CD4-positive, alpha-beta memory T cell (primary cell): ENCODE measurements around the gene RBM15B. TPM values are rescaled to one million over a fixed set of nuclear protein-coding genes. Genes with fewer than 3 reads are reported as not detected.

ENCODE experiments used
- CTCF ChIA-PET: fragments of 350-600 bp; sonication (Branson Sonifier 250); formaldehyde crosslinking; loops from one replicate; lab custom pipeline; 2021; ENCODE audit warnings: inconsistent platforms; ENCODE audit not compliant: partially characterized antibody; lab: Charles Lee
- POLR2A ChIA-PET: fragments of 350-600 bp; sonication (Branson Sonifier 250); formaldehyde crosslinking; loops from one replicate; lab custom pipeline; 2021; ENCODE audit not compliant: partially characterized antibody; lab: Charles Lee
- DNase-seq, 5 donors: peaks; one replicate each; pipeline versions ENCODE4 v3.0.0 to v3.0.0-alpha.2; 2020 to 2022; ENCODE audit warnings: mixed read lengths in 1 of 5
- H3K27ac ChIP-seq: one replicate; pipeline ENCODE4 v1.7.0; 2013; ENCODE audit warnings: low read depth, low read length
- H3K27me3 ChIP-seq: 2 replicates; pipeline ENCODE4 v1.7.0; 2013; ENCODE audit warnings: mild to moderate bottlenecking, low read length, moderate library complexity; ENCODE audit not compliant: insufficient read depth
- H3K36me3 ChIP-seq: 2 replicates; pipeline ENCODE4 v1.7.0; 2013; ENCODE audit warnings: mild to moderate bottlenecking, low read length, moderate library complexity; ENCODE audit not compliant: insufficient read depth
- H3K4me1 ChIP-seq: 2 replicates; pipeline ENCODE4 v1.7.0; 2013; ENCODE audit warnings: mild to moderate bottlenecking, low read length, moderate library complexity; ENCODE audit not compliant: insufficient read depth
- H3K4me3 ChIP-seq, 2 donors: one replicate each; pipeline ENCODE4 v1.7.0; 2013; ENCODE audit warnings: low read length in 2 of 2, mild to moderate bottlenecking in 1 of 2
- H3K9me3 ChIP-seq, 2 donors: one replicate each; pipeline ENCODE4 v1.7.0; 2013; ENCODE audit warnings: low read length in 2 of 2, control low read depth in 1 of 2; ENCODE audit not compliant: control insufficient read depth in 1 of 2
- H3K27ac Mint-ChIP-seq, 7 donors: one replicate each; pipeline ENCODE4 v1.8.0; 2020 to 2021; ENCODE audit warnings: mixed read lengths in 7 of 7, mild to moderate bottlenecking in 6 of 7, inconsistent platforms in 3 of 7, moderate library complexity in 3 of 7
- H3K27me3 Mint-ChIP-seq, 2 donors: one replicate each; pipeline ENCODE4 v1.8.0; 2020 to 2021; ENCODE audit warnings: mixed read lengths in 2 of 2
- H3K36me3 Mint-ChIP-seq, 2 donors: one replicate each; pipeline ENCODE4 v1.8.0; 2020 to 2021; ENCODE audit warnings: mixed read lengths in 2 of 2, inconsistent platforms in 1 of 2, mild to moderate bottlenecking in 1 of 2
- H3K4me1 Mint-ChIP-seq, 4 donors: one replicate each; pipeline ENCODE4 v1.8.0; 2020 to 2021; ENCODE audit warnings: mixed read lengths in 4 of 4, mild to moderate bottlenecking in 1 of 4
- H3K4me3 Mint-ChIP-seq, 8 donors: one replicate each; pipeline ENCODE4 v1.8.0; 2020 to 2021; ENCODE audit warnings: mixed read lengths in 8 of 8, mild to moderate bottlenecking in 7 of 8, moderate library complexity in 6 of 8, inconsistent platforms in 3 of 8
- H3K9me3 Mint-ChIP-seq, 8 donors: one replicate each; pipeline ENCODE4 v1.8.0; 2020 to 2021; ENCODE audit warnings: mixed read lengths in 8 of 8, mild to moderate bottlenecking in 5 of 8, inconsistent platforms in 3 of 8, moderate library complexity in 1 of 8
- intact Hi-C: fragments of 100-400 bp; cut with micrococcal nuclease; formaldehyde crosslinking; loops from one replicate; pipeline ENCODE4 v1.15.1; 2023
- polyA plus RNA-seq, 2 donors: library from polyadenylated mRNA; unstranded; fragments of 300-500 nt; fragmentation: Illumina TruSeq; gene quantifications; one replicate each; pipeline ENCODE4 v1.2.3, GENCODE V29; 2021
- total RNA-seq, 2 experiments: library from RNA; stranded (reverse); gene quantifications; one replicate each; pipeline ENCODE4 v1.2.3, GENCODE V29; 2021

RBM15B gene
- total and polyA plus RNA-seq, 4 experiments from 2014 or later: 9.9 to 39.9 (median 33.3) TPM

- Mint-ChIP-seq H3K36me3 (no peaks in the 10 kb centered on the region), H3K27ac (no peak overlapping the region), H3K9me3 (no peaks in the 10 kb centered on the region), H3K4me1 (peaks cover 0 to 5% (median 2%) of the 10 kb centered on the region in 4 donors), H3K27me3 (no peaks in the 10 kb centered on the region), H3K4me3 (no peak overlapping the region)
- H3K4me3 ChIP-seq: no peak overlapping the region
- no peaks in the 10 kb centered on the region for H3K27me3 ChIP-seq
- no peak overlapping the region for H3K27ac ChIP-seq
- intact Hi-C loops: no loop called here
- CTCF ChIA-PET: interaction anchor here (1.2 kb wide), 1 partner anchor 383 kb away, joined by 3 read pairs; no protein-coding TSS in a partner anchor
- no peaks in the 10 kb centered on the region for H3K36me3 ChIP-seq
- H3K9me3 ChIP-seq: no peaks in the 10 kb centered on the region
- POLR2A ChIA-PET: no interaction called here
- H3K4me1 ChIP-seq: no peaks in the 10 kb centered on the region
- no peak for DNase-seq
These were observed 36.1 kb upstream of the RBM15B start for GRCh38 chr3:51354731-51355615.

GRCh38 chr3:51355891-51356578, 35.0 kb upstream of the RBM15B start:
- no peaks in the 10 kb centered on the region for H3K27me3 Mint-ChIP-seq

DNA sequence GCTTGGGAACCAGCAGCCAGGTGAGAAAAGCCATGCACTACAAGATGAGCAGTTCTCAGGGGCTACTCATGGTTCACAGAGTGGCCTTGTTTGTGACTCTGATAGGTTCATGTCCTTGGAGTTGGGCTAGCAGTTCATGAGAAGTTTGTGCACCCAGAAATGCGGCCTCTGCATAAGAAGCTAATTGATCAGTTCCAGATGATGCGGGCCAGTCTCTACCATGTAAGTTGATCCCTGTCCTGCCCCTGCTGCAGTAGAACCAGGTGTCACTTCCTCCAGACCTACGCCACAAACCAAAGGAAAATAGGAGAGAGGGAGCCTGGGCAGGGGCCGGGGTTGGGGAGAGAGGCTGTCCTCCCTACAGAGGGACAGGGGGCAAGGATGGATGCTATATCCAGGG, 33.2 kb upstream of the RBM15B start:
- H3K27me3 ChIP-seq: no peaks in the 10 kb centered on the region
- intact Hi-C loops: no loop called here
- H3K27ac ChIP-seq: no peak overlapping the region
- no peak overlapping the region for H3K4me3 Mint-ChIP-seq
- CTCF ChIA-PET: no interaction called here
- H3K4me1 Mint-ChIP-seq: peaks cover 0 to 5% (median 2%) of the 10 kb centered on the region in 4 donors
- H3K9me3 ChIP-seq: no peaks in the 10 kb centered on the region
- H3K36me3 ChIP-seq: no peaks in the 10 kb centered on the region
- no peaks in the 10 kb centered on the region for H3K27me3 Mint-ChIP-seq
- DNase-seq: no peak
- POLR2A ChIA-PET: no interaction called here
- no peaks in the 10 kb centered on the region for H3K4me1 ChIP-seq
- H3K36me3 Mint-ChIP-seq: no peaks in the 10 kb centered on the region
- H3K27ac Mint-ChIP-seq: no peak overlapping the region
- no peaks in the 10 kb centered on the region for H3K9me3 Mint-ChIP-seq
- no peak overlapping the region for H3K4me3 ChIP-seq

More at GRCh38 chr3:51355891-51356578, 35.0 kb upstream of the RBM15B start:
- Histone ChIP-seq H3K4me1 (no peaks in the 10 kb centered on the region), H3K9me3 (no peaks in the 10 kb centered on the region), H3K4me3 (no peak overlapping the region), H3K36me3 (no peaks in the 10 kb centered on the region), H3K27me3 (no peaks in the 10 kb centered on the region), H3K27ac (no peak overlapping the region)
- intact Hi-C loops: no loop called here
- no peak for DNase-seq
- Mint-ChIP-seq H3K36me3 (no peaks in the 10 kb centered on the region), H3K9me3 (no peaks in the 10 kb centered on the region), H3K4me3 (no peak overlapping the region), H3K4me1 (peaks cover 0 to 5% (median 2%) of the 10 kb centered on the region in 4 donors), H3K27ac (no peak overlapping the region)
- POLR2A ChIA-PET: no interaction called here
- CTCF ChIA-PET: interaction anchor here (1.2 kb wide), 1 partner anchor 384 kb away, joined by 3 read pairs; no protein-coding TSS in a partner anchor

GRCh38 chr3:51358981-51359380, 32.1 kb upstream of the RBM15B start:
- Histone ChIP-seq H3K27ac (no peak overlapping the region), H3K4me3 (no peak overlapping the region), H3K27me3 (no peaks in the 10 kb centered on the region), H3K4me1 (no peaks in the 10 kb centered on the region), H3K36me3 (no peaks in the 10 kb centered on the region), H3K9me3 (no peaks in the 10 kb centered on the region)
- no peak for DNase-seq
- H3K4me1 Mint-ChIP-seq: peaks cover 0 to 5% (median 2%) of the 10 kb centered on the region in 4 donors
- no peaks in the 10 kb centered on the region for H3K9me3 Mint-ChIP-seq
- ChIA-PET POLR2A (no interaction called here), CTCF (no interaction called here)
- peak overlapping the region in 1 of 7 donors; percentile 43 for H3K27ac Mint-ChIP-seq
- no peaks in the 10 kb centered on the region for H3K27me3 Mint-ChIP-seq
- no peak overlapping the region for H3K4me3 Mint-ChIP-seq
- H3K36me3 Mint-ChIP-seq: no peaks in the 10 kb centered on the region
- intact Hi-C loops: no loop called here

- POLR2A ChIA-PET: no interaction called here
- DNase-seq: no peak
These were observed 30.3 kb upstream of the RBM15B start for GRCh38 chr3:51360806-51361205.

DNA sequence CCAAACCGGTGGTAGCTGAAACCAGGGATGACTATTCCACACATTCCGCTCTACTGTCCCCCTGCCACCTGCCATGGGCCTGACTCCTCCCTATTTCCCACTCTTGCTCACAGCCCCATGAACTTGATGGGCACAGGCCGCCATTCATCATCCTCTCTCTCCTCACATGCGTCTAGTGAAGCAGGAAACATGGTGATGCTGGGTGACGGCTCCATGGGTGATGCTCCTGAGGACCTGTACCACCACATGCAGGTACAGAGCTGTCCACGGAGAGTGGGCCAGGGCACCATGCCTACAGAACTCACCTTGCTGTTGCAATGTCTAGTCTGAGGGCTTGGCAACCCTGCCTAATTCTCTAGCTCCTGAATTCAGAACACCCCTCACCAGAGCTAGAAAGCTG, 29.3 kb upstream of the RBM15B start:
- intact Hi-C loops: no loop called here
- no peaks in the 10 kb centered on the region for H3K27me3 ChIP-seq
- ChIA-PET POLR2A (no interaction called here), CTCF (interaction anchor here (1.3 kb wide), 1 partner anchor 390 kb away, joined by 4 read pairs; no protein-coding TSS in a partner anchor)
- Mint-ChIP-seq H3K4me3 (no peak overlapping the region), H3K4me1 (no peaks in the 10 kb centered on the region), H3K9me3 (peaks cover 0 to 3% (median 0%) of the 10 kb centered on the region in 8 donors), H3K27ac (no peak overlapping the region), H3K36me3 (no peaks in the 10 kb centered on the region), H3K27me3 (peaks cover 0 to 2% of the 10 kb centered on the region in 2 donors)
- H3K9me3 ChIP-seq: no peaks in the 10 kb centered on the region
- H3K36me3 ChIP-seq: no peaks in the 10 kb centered on the region
- H3K4me3 ChIP-seq: no peak overlapping the region
- H3K27ac ChIP-seq: no peak overlapping the region
- H3K4me1 ChIP-seq: no peaks in the 10 kb centered on the region
- DNase-seq: no peak

More at GRCh38 chr3:51360806-51361205, 30.3 kb upstream of the RBM15B start:
- Mint-ChIP-seq H3K36me3 (no peaks in the 10 kb centered on the region), H3K4me1 (no peaks in the 10 kb centered on the region), H3K27me3 (no peaks in the 10 kb centered on the region), H3K9me3 (peaks cover 0 to 3% (median 0%) of the 10 kb centered on the region in 8 donors), H3K27ac (no peak overlapping the region), H3K4me3 (no peak overlapping the region)
- CTCF ChIA-PET: no interaction called here
- Histone ChIP-seq H3K4me3 (no peak overlapping the region), H3K27me3 (no peaks in the 10 kb centered on the region), H3K27ac (no peak overlapping the region), H3K36me3 (no peaks in the 10 kb centered on the region), H3K4me1 (no peaks in the 10 kb centered on the region), H3K9me3 (no peaks in the 10 kb centered on the region)
- intact Hi-C loops: no loop called here

- no peak overlapping the region for H3K4me3 ChIP-seq
- Mint-ChIP-seq H3K4me1 (no peaks in the 10 kb centered on the region), H3K27ac (peak overlapping the region in 1 of 7 donors; percentile 64), H3K9me3 (peaks cover 0 to 3% (median 0%) of the 10 kb centered on the region in 8 donors), H3K36me3 (no peaks in the 10 kb centered on the region), H3K4me3 (no peak overlapping the region), H3K27me3 (peaks cover 0 to 6% of the 10 kb centered on the region in 2 donors)
- ChIA-PET POLR2A (no interaction called here), CTCF (interaction anchor here (1.3 kb wide), 1 partner anchor 391 kb away, joined by 4 read pairs; no protein-coding TSS in a partner anchor)
- H3K27ac ChIP-seq: no peak overlapping the region
- intact Hi-C loops: no loop called here
- no peaks in the 10 kb centered on the region for H3K4me1 ChIP-seq
- no peaks in the 10 kb centered on the region for H3K36me3 ChIP-seq
- H3K27me3 ChIP-seq: no peaks in the 10 kb centered on the region
- DNase-seq: no peak
- no peaks in the 10 kb centered on the region for H3K9me3 ChIP-seq
These were observed 28.6 kb upstream of the RBM15B start for GRCh38 chr3:51362476-51362875.
